Measurements from ENCODE around the gene RELN.

- TF ChIP-seq ZNF274 (IDR thresholded peaks at IDR 0.05; ENCODE audit: insufficient read depth, insufficient read length): no peak
- TF ChIP-seq GATAD2B (conservative IDR thresholded peaks at IDR 0.05; ENCODE audit: low read depth): no peak
- TF ChIP-seq FOXK2 (IDR thresholded peaks at IDR 0.05): no peak
- TF ChIP-seq CREB1 (IDR thresholded peaks at IDR 0.05; ENCODE audit: low read depth): no peak
- TF ChIP-seq CTCF (IDR thresholded peaks at IDR 0.05 in 2 of 3, conservative IDR thresholded peaks at IDR 0.05 in 1 of 3; ENCODE audit: control insufficient read depth in 2 of 3, extremely low read depth in 1 of 3, insufficient read depth in 1 of 3, low read depth in 3 of 3, low read length in 3 of 3): no peak
- no peak for TF ChIP-seq SMC3 (IDR thresholded peaks at IDR 0.05; ENCODE audit: borderline replicate concordance, low read length)
- no peak for TF ChIP-seq REST (IDR thresholded peaks at IDR 0.05; ENCODE audit: low read depth, low read length)
- no peak for TF ChIP-seq FOS (IDR thresholded peaks at IDR 0.05; ENCODE audit: borderline replicate concordance, extremely low read depth, insufficient read length)
- TF ChIP-seq RAD21 (IDR thresholded peaks at IDR 0.05; ENCODE audit: insufficient read depth, low read depth, low read length): no peak
- TF ChIP-seq NFXL1 (IDR thresholded peaks at IDR 0.05; ENCODE audit: borderline replicate concordance): no peak
- no peak for TF ChIP-seq JUND (IDR thresholded peaks at IDR 0.05; ENCODE audit: low read depth, low read length)
- TF ChIP-seq BCL11A (IDR thresholded peaks at IDR 0.05; ENCODE audit: low read depth, low read length): no peak
- TF ChIP-seq PML (IDR thresholded peaks at IDR 0.05; ENCODE audit: low read length): no peak
- TF ChIP-seq SP1 (IDR thresholded peaks at IDR 0.05; ENCODE audit: low read depth, low read length): no peak
These were observed 33.6 kb upstream of the RELN start for GRCh38 chr7:104023100-104023499.

Data from GM12878 (cell line).